Endothelial cell of umbilical vein (primary cell): ENCODE measurements around the gene KRTAP10-6. TPM values are rescaled to one million over a fixed set of nuclear protein-coding genes. Genes with fewer than 3 reads are reported as not detected.
"Not testable (repeated sequence)": the region's sequence is repeated elsewhere in the genome, so short reads cannot be mapped to it uniquely, and the experiment has no call there.

Experiments used
- BruUV-seq: library from RNA; stranded (reverse); fragments of 400-500 nt; replicated peaks from 2 replicates; lab custom pipeline; 2021; lab: Mats Ljungman, UMichigan
- CTCF ChIA-PET: fragments of 300-600, 350-600 bp; sonication (Branson Sonifier 250); formaldehyde crosslinking; loops from one replicate; lab custom pipeline; 2021; ENCODE audit warnings: antibody characterized with exemption, inconsistent platforms; lab: Charles Lee
- POLR2A ChIA-PET: fragments of 300-600, 350-600 bp; sonication (Branson Sonifier 250); formaldehyde crosslinking; loops from one replicate; lab custom pipeline; 2021; ENCODE audit warnings: antibody characterized with exemption, inconsistent platforms; lab: Charles Lee
- DNase-seq: peaks from one replicate; pipeline ENCODE4 v3.0.0-alpha.2; 2011; ENCODE audit warnings: low read depth, low spot score
- FAIRE-seq: peaks from 2 replicates; lab custom pipeline; 2011; peaks lifted over from hg19 to GRCh38; lab: Jason Lieb, UNC
- H2AFZ ChIP-seq: 2 replicates; pipeline ENCODE4 v1.6.0; 2012; ENCODE audit warnings: low read depth, low read length, control low read depth, inconsistent platforms
- H3K27ac ChIP-seq: 2 replicates; pipeline ENCODE4 v1.5.1; 2011; ENCODE audit warnings: low read depth, mild to moderate bottlenecking, control low read depth, low read length, moderate library complexity; ENCODE audit not compliant: insufficient read depth
- H3K27me3 ChIP-seq, 2 experiments: 2 replicates each; pipeline versions ENCODE4 v1.6.0 to v1.6.1; 2011; ENCODE audit warnings: low read length in 2 of 2, mixed read lengths in 1 of 2; ENCODE audit not compliant: control insufficient read depth in 2 of 2, insufficient read depth in 2 of 2
- H3K36me3 ChIP-seq, 2 experiments: 2 replicates in 1 of 2; 3 replicates in 1 of 2; pipeline ENCODE4 v1.5.1; 2011; ENCODE audit warnings: low read length in 2 of 2, mild to moderate bottlenecking in 1 of 2, moderate library complexity in 1 of 2; ENCODE audit not compliant: control insufficient read depth in 2 of 2, insufficient read depth in 2 of 2; ENCODE audit errors: extremely low read depth in 1 of 2
- H3K4me1 ChIP-seq: 3 replicates; pipeline ENCODE4 v1.5.1; 2011; ENCODE audit warnings: mild to moderate bottlenecking, low read length; ENCODE audit not compliant: control insufficient read depth, insufficient read depth; ENCODE audit errors: extremely low read depth
- H3K4me2 ChIP-seq: 2 replicates; pipeline ENCODE4 v1.6.1; 2011; ENCODE audit warnings: low read length, control low read depth, mixed read lengths; ENCODE audit not compliant: insufficient read depth
- H3K4me3 ChIP-seq, 3 experiments: fragments of 200-600 bp in 1 of 3; sonication (generic), shearing (Covaris generic) in 1 of 3; replicated peaks in 1 of 3; 2 replicates each; pipeline ENCODE4 v1.5.1; 2011 to 2016; ENCODE audit warnings: control low read depth in 3 of 3, low read length in 3 of 3, mild to moderate bottlenecking in 2 of 3, inconsistent platforms in 1 of 3, low read depth in 1 of 3, moderate library complexity in 1 of 3; ENCODE audit not compliant: insufficient read depth in 1 of 3
- H3K79me2 ChIP-seq: 2 replicates; pipeline ENCODE4 v1.6.0; 2012; ENCODE audit warnings: low read length, inconsistent platforms; ENCODE audit not compliant: control insufficient read depth, insufficient read depth
- H3K9ac ChIP-seq: replicated peaks from 2 replicates; pipeline ENCODE3; 2011; ENCODE audit warnings: low read length, control low read depth; ENCODE audit not compliant: insufficient read depth; ENCODE audit errors: extremely low read depth
- H3K9me1 ChIP-seq: replicated peaks from 3 replicates; pipeline ENCODE4 v1.6.0; 2011; ENCODE audit warnings: mild to moderate bottlenecking, low read length; ENCODE audit not compliant: control insufficient read depth, insufficient read depth; ENCODE audit errors: extremely low read depth
- H3K9me3 ChIP-seq: replicated peaks from 2 replicates; pipeline ENCODE4 v1.5.1; 2012; ENCODE audit warnings: low read length, inconsistent platforms; ENCODE audit not compliant: control insufficient read depth, insufficient read depth
- H4K20me1 ChIP-seq: replicated peaks from 2 replicates; pipeline ENCODE3; 2011; ENCODE audit warnings: mild to moderate bottlenecking, low read length; ENCODE audit not compliant: control insufficient read depth, insufficient read depth; ENCODE audit errors: extremely low read depth
- CTCF ChIP-seq, 2 donors: IDR thresholded peaks; 1 replicate in 1 of 2; 2 replicates in 1 of 2; pipeline ENCODE4 v1.5.1; 2011; ENCODE audit warnings: low read length in 2 of 2, mild to moderate bottlenecking in 2 of 2, moderate library complexity in 2 of 2, control low read depth in 1 of 2, inconsistent platforms in 1 of 2, low read depth in 1 of 2; ENCODE audit not compliant: insufficient read depth in 1 of 2; ENCODE audit errors: extremely low read depth in 1 of 2
- EZH2 ChIP-seq: IDR thresholded peaks from 2 replicates; pipeline ENCODE4 v1.6.1; 2012; ENCODE audit warnings: borderline replicate concordance, low read depth, mild to moderate bottlenecking, moderate library complexity, low read length, inconsistent platforms; ENCODE audit not compliant: severe bottlenecking
- FOS ChIP-seq: IDR thresholded peaks from 2 replicates; pipeline ENCODE4 v1.6.1; 2011; ENCODE audit warnings: mild to moderate bottlenecking, low read length, moderate library complexity, borderline replicate concordance; ENCODE audit not compliant: insufficient read depth
- GATA2 ChIP-seq: IDR thresholded peaks from 2 replicates; pipeline ENCODE4 v1.7.0; 2011; ENCODE audit warnings: low read depth, mild to moderate bottlenecking, moderate library complexity, mixed read lengths, low read length; ENCODE audit not compliant: insufficient read length, insufficient read depth
- JUN ChIP-seq: IDR thresholded peaks from 2 replicates; pipeline ENCODE4 v1.6.1; 2011; ENCODE audit warnings: borderline replicate concordance, low read depth; ENCODE audit not compliant: insufficient read length, insufficient read depth
- MYC ChIP-seq: IDR thresholded peaks from one replicate; pipeline ENCODE4 v1.6.1; 2011; ENCODE audit warnings: mild to moderate bottlenecking, low read depth, low read length
- POLR2A ChIP-seq: IDR thresholded peaks from 2 replicates; pipeline ENCODE4 v1.6.1; 2012; ENCODE audit warnings: low read depth, mild to moderate bottlenecking, control low read depth, low read length
- POLR2AphosphoS5 ChIP-seq: IDR thresholded peaks from 2 replicates; pipeline ENCODE4 v1.6.1; 2012; ENCODE audit warnings: low read depth, mild to moderate bottlenecking, control low read depth, low read length, moderate library complexity; ENCODE audit not compliant: insufficient read depth
- dilution Hi-C: fragments of 300-500 bp; cut with MboI; formaldehyde crosslinking; loops from one replicate; pipeline ENCODE4 v1.15.0; 2019; ENCODE audit warnings: low sequenced_read_pairs; ENCODE audit not compliant: extremely low pct_ligation_motif_present
- intact Hi-C: fragments of 100-400 bp; cut with micrococcal nuclease; formaldehyde crosslinking; loops from one replicate; pipeline ENCODE4 v1.10.0; 2022
- polyA plus RNA-seq, 4 experiments: library from polyadenylated mRNA; depleted of rRNA in 3 of 4; stranded (reverse) in 3 of 4; unstranded in 1 of 4; fragments of >200 nt; gene quantifications; 2 replicates each; pipeline versions ENCODE4 v1.2.1 to v1.2.3, GENCODE V29; 2011 to 2012; ENCODE audit warnings: missing spikeins in 1 of 4
- total RNA-seq: library from RNA; stranded (reverse); gene quantifications from 2 replicates; pipeline ENCODE4 v1.2.3, GENCODE V29; 2021
- TF ChIP-seq, protein P1 (sequence below): IDR thresholded peaks from 2 replicates; pipeline ENCODE4 v1.6.1; 2011; ENCODE audit not compliant: insufficient read depth, insufficient read length

The KRTAP10-6 gene
- total and polyA plus RNA-seq, 2 donors (not counting 3 experiments of a cell fraction or from before 2014, with no cell fraction given), result not detected

- dilution Hi-C loops, result no loop called here
- Histone ChIP-seq H3K27ac (no peak overlapping the region), H3K9me1 (no peaks in the 10 kb centered on the region), H3K27me3 (peaks cover 0 to 2% of the 10 kb centered on the region in 2 experiments), H3K36me3 (no peaks in the 10 kb centered on the region), H4K20me1 (no peaks in the 10 kb centered on the region), H3K4me3 (no peak overlapping the region), H3K9ac (no peak overlapping the region), H2AFZ (no peak overlapping the region), H3K79me2 (no peaks in the 10 kb centered on the region), H3K4me1 (no peaks in the 10 kb centered on the region), H3K4me2 (no peak overlapping the region), H3K9me3 (no peaks in the 10 kb centered on the region)
- no peak for TF ChIP-seq POLR2AphosphoS5
- no peak for TF ChIP-seq EZH2
- TF ChIP-seq CTCF (IDR thresholded peaks at IDR 0.05; ENCODE audit: extremely low read depth in 1 of 2, insufficient read depth in 1 of 2, low read depth in 1 of 2, low read length in 2 of 2), result no peak
- no peak for TF ChIP-seq JUN
- no peak for TF ChIP-seq FOS
- TF ChIP-seq GATA2, result no peak
- TF ChIP-seq POLR2A, result no peak
- no peak for TF ChIP-seq MYC
- TF ChIP-seq, protein P1, sequence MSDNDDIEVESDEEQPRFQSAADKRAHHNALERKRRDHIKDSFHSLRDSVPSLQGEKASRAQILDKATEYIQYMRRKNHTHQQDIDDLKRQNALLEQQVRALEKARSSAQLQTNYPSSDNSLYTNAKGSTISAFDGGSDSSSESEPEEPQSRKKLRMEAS, result no peak
- intact Hi-C loops, result no loop called here
- POLR2A ChIA-PET, result no interaction called here
- DNase-seq (no peak), FAIRE-seq (no peak)
- BruUV-seq, result no TSS peak
- CTCF ChIA-PET, result no interaction called here
These were observed 1.5 kb upstream of the KRTAP10-6 start for GRCh38 chr21:44593598-44594405.

- dilution Hi-C loops, result not testable (repeated sequence)
These were observed 539 bp downstream of the KRTAP10-6 start for GRCh38 chr21:44591801-44592130.

More at GRCh38 chr21:44591801-44592130, 539 bp downstream of the KRTAP10-6 start:
- H3K9me3 ChIP-seq, H3K27ac ChIP-seq, intact Hi-C loops, H3K27me3 ChIP-seq, H3K9me1 ChIP-seq, H3K9ac ChIP-seq, H3K4me3 ChIP-seq, POLR2A ChIA-PET, H3K79me2 ChIP-seq, H3K4me1 ChIP-seq, H2AFZ ChIP-seq, H3K4me2 ChIP-seq, H4K20me1 ChIP-seq, BruUV-seq, DNase-seq, FAIRE-seq, H3K36me3 ChIP-seq: not testable (repeated sequence)
- CTCF ChIA-PET, result interaction anchor here (0.7 to 1.8 kb wide), 3 partner anchors 9 to 202 kb away, joined by 3 to 4 read pairs (median 4); partner anchors contain the start of genes KRTAP10-4 and KRTAP10-7
